Uterus (tissue), 2 donors: ENCODE data around the gene SRC.

Experiments used
- POLR2A ChIP-seq, 2 donors: fragments of 450-650 bp; IDR thresholded peaks; one replicate each; pipeline ENCODE4 v1.6.1; 2016; ENCODE audit warnings: antibody characterized with exemption in 2 of 2, mild to moderate bottlenecking in 1 of 2, moderate library complexity in 1 of 2
- TF ChIP-seq, protein P1 (sequence below), 4 experiments: fragments of 200-600 bp in 2 of 4; fragments of 450-650 bp in 2 of 4; sonication (generic) in 2 of 4; IDR thresholded peaks; one replicate each; pipeline ENCODE4 v1.5.1; 2016 to 2019; ENCODE audit warnings: antibody characterized with exemption in 4 of 4, mild to moderate bottlenecking in 2 of 4, moderate library complexity in 1 of 4

DNA sequence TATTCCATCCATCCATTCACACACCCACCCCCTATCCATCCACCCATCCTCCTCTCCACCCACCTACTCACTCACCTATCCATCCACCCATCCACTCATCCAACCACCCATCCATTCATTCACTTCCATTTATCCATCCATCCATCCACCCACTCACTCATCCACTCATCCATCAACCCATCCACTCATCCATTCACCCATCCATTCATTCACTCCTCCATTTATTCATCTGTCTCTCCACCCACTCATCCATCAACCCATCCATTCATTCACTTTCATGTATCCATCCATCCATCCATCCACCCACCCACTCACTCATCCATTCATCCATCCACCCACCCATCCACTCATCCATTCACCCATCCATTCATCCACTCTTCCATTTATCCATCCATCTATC lies 84.1 kb downstream of the SRC start:
- TF ChIP-seq, protein P1, sequence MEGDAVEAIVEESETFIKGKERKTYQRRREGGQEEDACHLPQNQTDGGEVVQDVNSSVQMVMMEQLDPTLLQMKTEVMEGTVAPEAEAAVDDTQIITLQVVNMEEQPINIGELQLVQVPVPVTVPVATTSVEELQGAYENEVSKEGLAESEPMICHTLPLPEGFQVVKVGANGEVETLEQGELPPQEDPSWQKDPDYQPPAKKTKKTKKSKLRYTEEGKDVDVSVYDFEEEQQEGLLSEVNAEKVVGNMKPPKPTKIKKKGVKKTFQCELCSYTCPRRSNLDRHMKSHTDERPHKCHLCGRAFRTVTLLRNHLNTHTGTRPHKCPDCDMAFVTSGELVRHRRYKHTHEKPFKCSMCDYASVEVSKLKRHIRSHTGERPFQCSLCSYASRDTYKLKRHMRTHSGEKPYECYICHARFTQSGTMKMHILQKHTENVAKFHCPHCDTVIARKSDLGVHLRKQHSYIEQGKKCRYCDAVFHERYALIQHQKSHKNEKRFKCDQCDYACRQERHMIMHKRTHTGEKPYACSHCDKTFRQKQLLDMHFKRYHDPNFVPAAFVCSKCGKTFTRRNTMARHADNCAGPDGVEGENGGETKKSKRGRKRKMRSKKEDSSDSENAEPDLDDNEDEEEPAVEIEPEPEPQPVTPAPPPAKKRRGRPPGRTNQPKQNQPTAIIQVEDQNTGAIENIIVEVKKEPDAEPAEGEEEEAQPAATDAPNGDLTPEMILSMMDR (IDR thresholded peaks at IDR 0.05), result no peak
- no peak for TF ChIP-seq POLR2A (IDR thresholded peaks at IDR 0.05)
